Occipital lobe (tissue), 2 donors: ENCODE measurements around the gene ATP13A1. TPM values are rescaled to one million over a fixed set of nuclear protein-coding genes. Genes with fewer than 3 reads are reported as not detected.
"Not testable (repeated sequence)": the region's sequence is repeated elsewhere in the genome, so short reads cannot be mapped to it uniquely, and the experiment has no call there.

Experiments used
- DNase-seq: peaks from one replicate; lab custom pipeline; 2025; lab: John Stamatoyannopoulos, UW
- total RNA-seq: library from RNA; depleted of rRNA; stranded (reverse); fragments of >200 nt; gene quantifications from one replicate; pipeline ENCODE4 v1.2.3, GENCODE V29; 2014

The ATP13A1 gene
- total RNA-seq, 1 donor from 2014 or later, result 19.8 TPM

DNA sequence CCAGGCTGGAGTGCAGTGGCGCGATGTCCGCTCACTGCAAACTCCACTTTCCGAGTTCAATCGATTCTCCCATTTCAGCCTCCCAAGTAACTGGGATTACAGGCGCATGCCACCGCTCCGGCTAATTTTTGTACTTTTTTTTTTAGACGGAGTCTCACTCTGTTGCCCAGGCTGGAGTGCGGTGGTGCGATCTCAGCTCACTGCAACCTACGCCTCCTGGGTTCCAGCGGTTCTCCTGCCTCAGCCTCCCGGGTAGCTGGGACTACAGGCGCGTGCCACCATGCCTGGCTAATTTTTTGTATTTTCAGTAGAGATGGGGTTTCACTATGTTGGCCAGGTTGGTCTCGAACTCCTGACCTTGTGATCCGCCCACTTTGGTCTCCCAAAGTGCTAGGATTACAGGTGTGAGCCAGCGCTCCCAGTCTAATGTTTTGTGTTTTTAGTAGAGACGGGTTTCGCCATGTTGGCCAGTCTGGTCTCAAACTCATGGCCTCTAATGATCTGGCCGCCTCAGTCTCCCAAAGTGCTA, 2.0 kb upstream of the ATP13A1 start:
- DNase-seq, result not testable (repeated sequence)

DNA sequence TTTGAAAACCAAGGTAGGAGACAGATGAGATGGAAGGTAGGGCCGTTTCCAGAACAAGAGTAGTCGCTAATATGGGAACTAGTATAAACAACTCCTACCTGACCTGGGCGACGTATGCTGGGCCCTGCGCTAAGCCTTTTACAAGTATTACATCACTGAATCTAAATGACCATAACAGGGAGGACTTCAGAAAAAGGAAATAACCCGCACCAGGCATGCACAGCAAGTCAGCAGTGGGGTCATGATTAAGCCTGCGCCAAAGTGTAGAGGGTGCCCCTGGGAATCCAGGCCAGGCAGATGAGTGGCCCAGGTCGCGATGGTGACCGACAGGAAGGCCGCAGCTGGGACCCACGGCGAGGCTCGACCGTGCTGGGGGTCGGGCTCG, 613 bp downstream of the ATP13A1 start:
- DNase-seq, result no peak

DNA sequence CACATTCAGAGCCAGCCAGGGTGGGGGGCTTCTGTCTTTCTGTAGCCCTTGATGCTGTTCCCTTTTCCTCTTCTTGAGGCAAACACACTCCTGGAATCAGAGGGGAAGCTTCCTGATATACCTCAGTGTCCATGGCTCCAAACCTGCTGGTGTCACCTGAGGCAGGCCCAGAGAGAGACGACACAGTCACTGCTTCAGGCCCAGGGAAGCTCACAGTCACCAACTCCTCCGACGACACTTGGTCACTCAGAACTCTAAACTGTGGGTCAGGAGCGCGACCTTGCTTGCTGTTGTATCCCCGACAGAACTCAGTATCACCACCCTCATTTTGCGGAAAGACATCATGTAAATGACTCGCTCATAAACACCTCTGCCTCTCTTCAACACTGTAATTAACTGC, 1.1 kb downstream of the ATP13A1 start:
- no peak for DNase-seq

DNA sequence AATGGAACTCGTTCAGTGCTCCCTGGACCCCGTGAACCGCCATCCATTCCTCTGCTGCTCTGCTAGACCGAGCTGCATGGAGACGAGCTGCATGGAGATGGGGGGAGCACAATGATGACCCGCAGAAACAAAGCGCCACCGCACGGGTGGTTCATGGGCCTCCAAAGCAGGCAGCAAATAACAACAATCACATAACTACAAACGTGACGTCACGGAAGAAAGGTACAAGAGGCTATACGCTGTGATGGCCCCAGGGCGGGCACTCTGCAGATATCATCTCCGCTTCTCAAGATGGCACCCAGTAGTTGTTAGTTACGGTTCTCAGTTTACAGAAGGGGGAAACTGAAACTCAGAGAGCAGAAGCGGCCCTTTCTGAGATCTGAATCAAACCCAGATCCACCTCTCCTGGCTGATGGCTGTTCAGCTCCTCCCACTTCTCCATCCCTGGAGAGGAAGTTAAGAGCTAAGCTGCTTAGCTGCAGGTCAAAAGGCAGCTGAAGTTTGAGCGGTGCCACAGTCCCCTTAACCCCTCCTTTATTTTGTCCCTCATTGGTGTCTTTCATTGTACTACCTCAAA, 1.7 kb downstream of the ATP13A1 start:
- DNase-seq, result no peak

DNA sequence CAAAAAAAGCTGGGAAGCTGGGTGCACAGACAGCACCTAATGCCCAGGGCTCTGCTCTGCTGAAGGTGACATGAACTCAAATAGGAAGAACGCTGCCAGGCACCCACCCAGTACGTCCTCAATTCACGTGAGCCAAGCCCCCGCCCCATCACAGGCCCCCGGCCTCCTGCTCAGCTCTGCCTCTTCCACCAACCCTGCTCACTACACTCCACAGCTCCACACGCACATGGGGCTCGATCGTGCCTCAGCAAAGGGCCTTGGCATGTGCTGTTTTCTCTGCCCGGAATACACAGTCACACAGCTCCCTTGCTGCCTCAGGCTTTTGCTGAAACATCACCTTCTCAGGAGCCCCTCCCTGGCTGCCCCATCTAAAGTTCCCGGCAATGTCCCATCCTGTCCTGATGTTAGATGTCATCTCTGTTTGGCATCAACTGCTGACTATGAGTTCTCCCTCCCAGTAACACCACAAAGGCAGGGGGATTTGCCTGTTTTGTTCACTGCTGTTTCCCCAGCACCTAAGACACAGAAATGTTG, 2.3 kb downstream of the ATP13A1 start:
- no peak for DNase-seq

DNA sequence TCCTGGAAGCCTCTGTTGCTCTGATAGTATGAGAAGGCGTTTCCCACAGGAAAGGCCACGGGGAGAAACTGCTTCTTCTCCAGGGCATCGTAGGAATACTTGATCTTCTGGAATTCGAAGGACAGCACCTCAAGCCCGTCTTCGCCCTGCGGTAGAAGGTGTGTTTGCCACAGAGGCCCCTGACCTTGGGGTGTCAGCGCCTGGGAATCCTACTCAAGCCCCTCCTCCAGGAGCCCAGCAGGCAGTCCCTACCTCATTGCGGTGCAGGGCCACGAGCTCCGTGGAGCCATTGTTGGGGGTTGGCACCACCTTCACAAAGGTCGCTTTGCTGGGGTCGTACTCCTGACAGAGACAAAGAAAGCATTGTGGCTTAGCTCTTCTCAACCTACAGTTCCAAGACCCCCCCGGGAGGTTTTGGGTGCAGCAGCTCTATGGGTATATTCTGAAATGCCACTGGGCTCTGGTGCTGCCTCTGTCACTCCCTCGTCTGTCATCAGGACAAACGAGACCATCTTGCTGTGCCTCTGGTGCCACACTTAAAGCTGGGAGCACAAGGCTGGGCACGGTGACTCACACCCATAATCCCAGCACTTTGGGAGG, 3.7 kb downstream of the ATP13A1 start:
- DNase-seq, result no peak

DNA sequence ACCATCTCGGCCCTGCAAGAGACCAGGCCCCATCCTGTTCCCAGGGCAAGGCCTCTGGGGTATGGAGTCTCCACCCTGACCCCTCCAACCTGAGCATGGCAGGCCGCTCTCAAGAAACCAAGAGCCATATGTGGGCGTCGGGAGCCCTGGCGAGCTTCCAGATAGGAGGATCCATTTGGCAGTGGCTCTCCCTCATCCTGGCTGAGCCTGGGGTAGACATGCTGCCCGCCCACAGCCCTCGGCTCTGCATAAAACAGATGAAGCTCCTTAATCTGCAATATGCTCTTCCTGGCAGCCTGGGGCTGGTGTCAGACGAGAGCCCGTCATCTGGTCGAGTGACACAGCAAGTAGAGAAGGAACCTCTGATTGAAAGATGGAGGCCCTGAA, 6.1 kb downstream of the ATP13A1 start:
- peak; percentile 61 for DNase-seq

DNA sequence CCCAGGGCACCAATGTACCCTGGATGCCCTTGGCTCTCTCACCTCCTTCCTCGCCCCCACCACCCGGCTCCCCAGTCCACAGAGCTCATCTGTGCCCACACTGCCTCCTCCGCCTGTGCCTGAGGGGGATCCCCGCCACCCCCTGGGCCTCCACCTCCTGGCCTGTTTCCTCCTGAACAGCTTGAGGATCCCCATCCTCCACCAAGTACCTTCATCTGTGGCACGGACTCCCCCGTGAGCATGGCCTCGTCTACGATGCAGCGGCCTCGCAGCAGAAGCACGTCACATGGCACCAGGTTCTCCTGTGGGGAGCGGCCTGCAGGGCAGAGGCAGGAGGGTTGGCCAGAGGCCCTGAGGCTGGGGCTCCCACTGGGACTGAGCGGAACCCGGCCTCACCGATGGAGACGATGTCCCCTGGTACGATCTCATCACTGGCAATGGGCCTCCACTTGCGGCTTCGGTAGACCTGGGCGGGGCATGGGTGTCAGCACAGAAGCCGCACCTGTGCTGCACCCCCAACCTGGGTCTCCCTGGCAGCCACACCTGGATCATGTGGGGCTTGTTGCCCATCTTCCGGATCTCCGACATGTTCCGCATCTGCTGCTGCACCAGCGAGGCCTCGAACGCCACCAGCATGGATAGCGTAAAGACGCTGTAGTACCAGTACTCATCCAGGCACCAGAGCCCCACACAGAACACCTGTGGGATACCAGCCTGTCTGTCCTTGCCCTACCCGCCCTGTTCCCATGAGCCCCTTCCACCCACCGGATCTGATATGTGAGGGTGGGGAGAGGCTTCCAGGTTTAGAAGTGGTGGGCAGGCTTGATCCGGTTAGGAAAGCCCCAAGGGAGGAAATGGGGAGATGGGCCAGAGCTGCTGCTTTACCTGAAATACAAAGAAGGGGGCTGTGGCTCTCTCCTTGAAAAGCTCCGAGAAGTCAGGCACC, 6.8 kb downstream of the ATP13A1 start:
- no peak for DNase-seq

DNA sequence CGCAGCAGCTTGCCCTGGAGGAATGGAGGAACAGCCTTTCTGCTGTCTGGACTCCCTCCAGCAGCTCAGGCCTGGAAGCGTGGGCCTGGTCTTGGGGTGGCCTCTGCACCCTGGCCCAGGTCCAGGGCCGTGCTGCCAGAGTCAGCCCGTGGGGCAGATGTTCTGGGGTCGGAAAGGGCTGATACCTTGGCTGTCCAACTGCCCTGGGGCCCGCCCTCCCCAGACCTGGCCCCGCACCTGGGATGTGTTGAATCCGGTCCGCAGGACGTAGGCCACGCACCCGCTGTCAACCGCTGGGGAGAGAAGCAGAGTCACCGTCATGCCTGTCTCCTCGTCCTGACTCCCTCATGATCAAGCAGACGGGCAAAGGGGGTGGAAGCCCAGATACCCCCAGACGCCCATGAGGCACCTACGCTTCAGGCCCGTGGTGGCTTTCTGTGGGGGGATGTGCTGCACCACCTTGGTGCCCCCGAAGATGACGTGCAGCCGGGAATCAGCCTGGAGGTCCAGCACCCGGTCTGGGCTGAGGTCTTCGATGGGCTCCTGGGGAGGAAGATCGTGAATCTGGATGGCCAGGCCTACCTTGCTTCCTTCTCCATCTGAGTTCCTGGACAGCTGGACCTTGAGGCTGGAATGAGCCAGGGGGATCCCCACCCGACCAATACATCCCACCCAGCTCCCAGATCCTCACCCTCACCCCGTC, 7.7 kb downstream of the ATP13A1 start:
- DNase-seq, result no peak

DNA sequence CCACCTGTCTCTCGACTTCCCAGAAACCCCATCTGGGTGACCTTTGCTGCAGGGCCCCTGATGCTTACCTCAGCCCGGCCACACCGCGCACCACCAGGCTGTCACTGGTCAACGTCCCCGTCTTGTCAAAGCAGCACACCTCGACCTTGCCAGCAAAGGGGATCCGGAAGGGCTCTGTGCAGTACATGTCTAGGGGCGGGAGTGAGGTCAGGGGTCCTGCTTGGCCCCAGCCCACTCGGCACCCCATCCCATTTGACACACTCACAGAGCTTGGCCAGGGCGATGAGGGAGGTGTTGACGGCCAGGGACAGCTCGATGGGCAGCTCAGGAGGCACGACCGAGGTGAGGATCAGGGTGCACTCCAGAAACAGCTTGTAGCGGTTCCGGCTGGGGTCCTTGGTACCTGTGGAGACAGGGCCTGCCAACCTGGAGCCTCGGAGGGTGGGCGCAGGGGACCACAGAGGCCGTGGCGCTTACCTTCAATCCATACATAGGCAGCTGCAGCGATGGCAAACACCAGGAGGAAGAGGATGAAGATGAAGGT, 8.4 kb downstream of the ATP13A1 start:
- no peak for DNase-seq

DNA sequence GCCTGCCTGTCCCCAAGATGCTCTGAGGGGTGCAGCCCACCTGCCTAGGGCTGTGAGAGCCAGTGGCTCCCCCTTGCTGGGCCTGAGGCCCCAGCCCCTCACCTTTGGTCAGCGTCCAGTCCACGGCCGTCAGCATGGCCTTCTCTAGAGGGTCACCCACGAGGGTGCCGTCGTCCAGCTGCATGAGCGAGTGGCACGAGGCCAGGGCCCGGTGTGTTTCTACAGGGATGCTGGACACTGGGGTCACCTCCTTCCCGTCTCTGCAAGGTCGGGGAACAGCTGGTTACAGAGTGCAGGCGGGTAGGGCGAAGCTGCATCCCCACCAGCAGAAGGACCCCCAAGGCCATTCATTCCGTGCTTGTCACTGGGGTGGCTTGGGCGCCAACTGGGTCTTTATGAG, 9.0 kb downstream of the ATP13A1 start:
- no peak for DNase-seq

DNA sequence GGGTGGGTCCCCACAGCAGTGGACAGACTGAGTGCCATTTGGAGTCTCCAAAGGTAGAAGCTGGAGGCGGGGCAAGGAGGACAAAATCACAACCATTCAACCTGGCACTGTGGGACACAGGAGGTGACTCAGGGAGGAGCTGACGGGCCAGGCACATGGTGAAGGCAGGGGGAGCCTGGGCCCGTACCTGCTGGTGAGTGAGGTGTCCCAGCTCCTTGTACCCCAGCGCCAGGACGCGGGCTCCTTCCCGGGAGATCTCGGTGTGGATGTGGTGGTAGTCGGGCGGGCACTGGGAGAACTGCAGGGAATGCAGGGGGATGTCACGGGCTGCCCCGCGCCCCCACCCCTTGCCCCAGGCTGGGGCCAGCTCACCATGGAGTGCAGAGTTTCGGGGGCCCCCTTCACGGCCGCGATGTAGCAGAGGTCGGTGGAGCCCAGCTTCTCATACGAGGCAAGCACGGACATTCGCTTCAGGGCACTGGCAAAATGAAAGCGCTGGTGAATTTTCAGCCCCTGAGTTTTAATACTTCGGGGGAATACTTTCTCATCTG, 9.8 kb downstream of the ATP13A1 start:
- no peak for DNase-seq

DNA sequence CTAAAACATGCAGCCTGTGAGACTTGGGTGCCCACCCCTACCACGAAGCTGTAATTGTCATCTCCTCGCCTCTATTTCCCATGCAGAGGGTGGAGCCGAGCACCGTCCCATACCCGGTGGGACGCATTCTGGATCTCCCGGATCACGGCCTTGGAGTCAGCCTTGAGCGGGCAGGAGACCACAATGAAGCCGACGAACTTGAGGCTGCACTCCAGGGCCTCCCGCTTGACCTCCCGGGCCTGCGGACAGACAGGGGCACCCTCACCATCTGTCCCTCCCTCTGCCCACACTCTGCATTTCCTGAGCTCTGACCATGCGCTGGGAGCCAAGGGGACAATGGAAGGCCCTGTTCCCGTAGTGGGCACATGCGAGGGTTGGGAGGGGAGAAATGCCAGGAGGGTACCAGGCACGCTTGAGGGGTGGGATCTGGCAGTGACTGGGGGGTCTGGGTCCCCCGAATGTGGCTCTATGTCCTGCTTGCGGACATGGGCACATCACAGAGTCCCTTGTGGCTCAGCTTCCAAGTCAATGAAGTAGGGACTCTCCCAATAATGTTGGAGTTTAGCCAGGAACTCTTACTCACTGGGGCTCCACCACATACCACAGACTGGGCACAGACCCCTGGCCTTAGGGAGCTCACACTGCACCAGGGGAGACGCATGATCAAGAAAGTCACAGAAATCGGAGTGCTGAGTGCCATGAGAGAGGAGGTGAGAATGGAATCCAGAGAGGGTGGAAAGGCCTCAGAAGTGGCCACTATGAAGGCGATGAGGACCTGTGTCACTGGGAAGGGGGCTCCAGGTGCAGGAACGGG, 10.8 kb downstream of the ATP13A1 start:
- DNase-seq, result no peak

DNA sequence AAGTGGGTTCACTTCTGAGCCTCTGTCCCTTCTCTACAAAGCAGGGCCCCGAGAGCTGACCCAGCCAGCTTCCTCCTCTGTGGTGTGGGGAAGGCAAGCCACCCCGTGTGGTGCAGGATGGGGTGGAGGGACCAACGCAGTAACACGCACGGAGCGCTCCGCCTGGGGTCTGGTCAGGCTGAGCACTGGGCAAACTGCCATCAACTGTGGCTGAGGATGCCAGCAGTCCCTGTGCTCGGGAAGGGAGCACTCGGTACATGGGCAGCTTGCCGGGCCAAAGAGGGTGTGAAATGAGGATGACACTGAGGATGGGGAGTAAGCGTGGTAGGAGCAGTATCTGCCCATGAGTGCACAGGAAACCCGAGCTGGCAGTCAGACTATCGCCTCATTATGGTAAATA, 12.4 kb downstream of the ATP13A1 start:
- DNase-seq, result no peak

DNA sequence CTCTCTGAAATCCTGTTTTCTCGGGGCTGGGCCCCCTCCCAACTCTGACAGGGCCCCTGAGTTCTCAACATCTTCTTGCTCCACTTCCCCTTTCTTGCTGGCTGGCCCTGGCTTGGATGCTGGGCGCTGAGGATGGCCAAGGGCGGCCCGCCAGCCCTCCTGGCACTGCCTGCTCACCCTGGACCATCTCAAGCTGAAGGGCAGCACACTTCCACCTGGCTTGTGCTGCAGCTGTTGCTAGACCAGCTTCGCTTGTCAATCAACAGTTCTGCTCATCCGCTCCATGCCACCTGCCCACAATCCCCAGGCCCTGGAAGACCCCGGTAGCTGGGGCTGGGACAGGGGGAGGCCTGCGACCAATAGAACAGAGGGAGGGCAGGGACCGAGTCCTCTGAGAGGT, 13.1 kb downstream of the ATP13A1 start:
- DNase-seq, result no peak

DNA sequence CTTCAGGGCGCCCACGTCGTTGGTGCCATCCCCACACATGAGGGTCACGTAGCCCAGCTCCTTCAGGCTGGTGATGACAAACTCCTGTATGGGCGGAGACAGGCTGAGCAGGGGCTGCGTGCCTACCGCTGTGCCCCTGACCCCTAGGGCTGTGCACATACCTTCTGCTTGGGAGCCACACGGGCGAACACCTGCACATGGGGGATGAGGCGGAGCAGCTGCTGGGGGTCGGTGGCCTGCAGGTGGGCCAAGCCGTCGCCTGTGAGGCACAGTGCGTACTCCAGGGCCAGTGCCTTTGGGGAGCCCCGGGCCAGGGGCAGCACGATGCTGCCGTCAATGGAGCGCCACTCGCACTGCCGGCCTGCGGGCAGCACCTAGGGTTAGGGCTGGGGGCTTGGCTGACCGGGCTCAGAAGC, 13.9 kb downstream of the ATP13A1 start:
- no peak for DNase-seq

DNA sequence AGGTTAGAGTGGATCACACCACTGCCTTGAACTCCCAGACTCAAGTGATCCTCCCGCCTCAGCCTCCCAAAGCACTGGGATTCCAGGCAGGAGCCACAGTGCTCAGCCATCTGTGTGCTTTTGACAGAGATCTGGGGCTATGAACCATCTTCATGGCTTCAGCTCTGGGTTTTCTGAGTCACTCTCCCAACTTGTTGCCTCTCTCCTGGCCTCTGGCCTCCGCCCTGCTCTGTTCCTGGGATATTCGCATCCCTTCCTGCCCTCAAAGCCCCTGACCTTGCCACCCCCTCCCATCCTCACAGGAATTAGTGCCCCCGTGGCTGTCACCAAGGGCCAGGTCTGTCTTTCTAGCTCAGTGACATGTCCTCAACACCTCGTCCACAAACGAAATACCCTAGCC, 14.3 kb downstream of the ATP13A1 start:
- DNase-seq, result no peak

DNA sequence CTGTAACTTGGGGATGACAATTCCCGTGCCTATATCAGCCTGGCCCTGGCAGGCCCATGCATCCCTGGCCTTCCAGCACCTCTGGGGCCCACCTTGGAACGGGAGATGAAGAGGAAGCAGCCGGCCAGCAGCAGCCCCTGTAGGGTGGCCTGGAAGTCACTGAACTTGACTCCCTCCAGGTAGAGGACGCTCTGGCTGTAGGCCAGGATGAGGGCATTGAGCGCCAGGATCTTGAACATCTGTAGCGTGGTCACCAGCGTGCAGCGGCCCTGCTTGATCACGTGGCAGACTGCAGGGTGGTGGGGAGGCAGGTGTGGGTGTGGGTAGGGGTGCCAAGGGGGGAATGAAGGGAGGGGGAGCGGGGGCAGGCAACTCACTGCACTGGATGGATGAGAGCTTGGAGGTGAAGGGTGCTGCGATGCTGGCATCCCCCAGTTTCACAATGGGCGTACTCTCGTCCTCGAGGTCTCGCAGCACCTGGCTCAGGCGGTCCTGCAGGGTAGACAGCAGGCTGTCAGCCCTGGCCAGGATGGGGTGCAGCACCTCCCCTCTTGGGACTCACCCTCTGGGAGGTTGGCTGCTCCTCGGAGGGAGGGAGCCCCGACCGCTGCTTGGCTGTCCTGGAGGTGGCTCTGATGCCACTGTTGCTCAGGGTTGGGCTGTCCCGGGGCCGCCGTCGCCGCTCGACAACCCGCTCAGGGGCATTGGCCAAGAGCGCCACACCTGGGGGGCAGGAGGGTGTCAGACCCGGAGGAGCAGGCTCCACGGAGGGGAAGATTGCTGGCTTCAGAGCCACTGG, 16.2 kb downstream of the ATP13A1 start:
- DNase-seq, result no peak

DNA sequence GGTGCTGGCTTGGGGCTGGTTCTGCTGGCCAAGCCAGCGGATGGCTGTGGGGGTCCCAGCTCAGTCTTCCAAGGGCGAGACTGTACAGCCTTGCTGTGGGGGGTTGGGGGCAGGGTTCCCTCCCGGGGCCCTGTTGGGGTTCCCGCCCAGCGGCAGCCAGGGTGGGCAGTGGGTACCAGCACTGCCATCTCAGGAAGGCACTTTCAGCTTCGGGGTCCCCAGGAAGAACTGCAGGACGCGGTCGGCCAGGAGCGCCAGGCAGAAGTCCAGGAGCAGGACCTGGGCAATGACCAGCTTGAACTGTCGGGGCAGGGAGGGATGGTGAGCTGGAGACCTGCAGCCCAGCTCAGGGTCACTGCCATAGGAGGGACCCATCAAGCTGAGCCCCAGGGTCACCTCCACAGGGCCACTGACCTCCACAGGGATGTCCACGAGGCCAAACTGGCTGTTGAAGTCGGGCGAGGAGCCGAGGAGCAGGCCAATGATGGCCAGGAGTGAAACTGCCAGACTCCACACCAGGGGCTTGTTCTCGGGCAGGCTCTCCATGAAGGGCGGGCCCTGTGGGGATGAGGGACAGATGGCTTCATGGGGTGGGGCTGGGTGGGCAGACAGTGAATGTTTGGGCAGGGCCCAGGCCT, 18.1 kb downstream of the ATP13A1 start:
- DNase-seq, result no peak
